ENCODE results near the gene ASAP2.

DNA sequence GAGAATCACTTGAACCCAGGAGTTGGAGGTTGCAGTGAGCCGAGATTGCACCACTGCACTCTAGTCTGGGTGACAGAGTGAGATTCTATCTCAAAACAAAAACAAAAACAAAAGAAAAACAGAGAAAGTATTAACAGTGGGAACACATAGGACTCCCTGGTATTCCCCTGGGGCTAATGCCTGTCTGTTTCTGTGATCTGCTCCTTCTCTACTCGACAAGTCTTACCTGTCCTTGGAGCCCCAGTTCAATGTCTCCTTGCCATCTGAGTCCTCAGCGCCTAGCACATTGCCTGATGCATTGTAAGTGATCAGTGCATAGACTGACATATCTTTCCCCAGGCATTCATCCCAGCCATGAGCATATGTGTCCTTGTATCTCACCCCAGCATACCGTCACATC is 85.8 kb downstream of the ASAP2 start:
- TF ChIP-seq, protein P1, sequence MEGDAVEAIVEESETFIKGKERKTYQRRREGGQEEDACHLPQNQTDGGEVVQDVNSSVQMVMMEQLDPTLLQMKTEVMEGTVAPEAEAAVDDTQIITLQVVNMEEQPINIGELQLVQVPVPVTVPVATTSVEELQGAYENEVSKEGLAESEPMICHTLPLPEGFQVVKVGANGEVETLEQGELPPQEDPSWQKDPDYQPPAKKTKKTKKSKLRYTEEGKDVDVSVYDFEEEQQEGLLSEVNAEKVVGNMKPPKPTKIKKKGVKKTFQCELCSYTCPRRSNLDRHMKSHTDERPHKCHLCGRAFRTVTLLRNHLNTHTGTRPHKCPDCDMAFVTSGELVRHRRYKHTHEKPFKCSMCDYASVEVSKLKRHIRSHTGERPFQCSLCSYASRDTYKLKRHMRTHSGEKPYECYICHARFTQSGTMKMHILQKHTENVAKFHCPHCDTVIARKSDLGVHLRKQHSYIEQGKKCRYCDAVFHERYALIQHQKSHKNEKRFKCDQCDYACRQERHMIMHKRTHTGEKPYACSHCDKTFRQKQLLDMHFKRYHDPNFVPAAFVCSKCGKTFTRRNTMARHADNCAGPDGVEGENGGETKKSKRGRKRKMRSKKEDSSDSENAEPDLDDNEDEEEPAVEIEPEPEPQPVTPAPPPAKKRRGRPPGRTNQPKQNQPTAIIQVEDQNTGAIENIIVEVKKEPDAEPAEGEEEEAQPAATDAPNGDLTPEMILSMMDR (IDR thresholded peaks at IDR 0.05) = no peak
- TF ChIP-seq POLR2AphosphoS5 (IDR thresholded peaks at IDR 0.05) (no peak), EP300 (IDR thresholded peaks at IDR 0.05; ENCODE audit: low read depth) (no peak), POLR2A (IDR thresholded peaks at IDR 0.05) (no peak)

Data from transverse colon (tissue), 4 donors.